ENCODE measurements around the gene FYN.

DNA sequence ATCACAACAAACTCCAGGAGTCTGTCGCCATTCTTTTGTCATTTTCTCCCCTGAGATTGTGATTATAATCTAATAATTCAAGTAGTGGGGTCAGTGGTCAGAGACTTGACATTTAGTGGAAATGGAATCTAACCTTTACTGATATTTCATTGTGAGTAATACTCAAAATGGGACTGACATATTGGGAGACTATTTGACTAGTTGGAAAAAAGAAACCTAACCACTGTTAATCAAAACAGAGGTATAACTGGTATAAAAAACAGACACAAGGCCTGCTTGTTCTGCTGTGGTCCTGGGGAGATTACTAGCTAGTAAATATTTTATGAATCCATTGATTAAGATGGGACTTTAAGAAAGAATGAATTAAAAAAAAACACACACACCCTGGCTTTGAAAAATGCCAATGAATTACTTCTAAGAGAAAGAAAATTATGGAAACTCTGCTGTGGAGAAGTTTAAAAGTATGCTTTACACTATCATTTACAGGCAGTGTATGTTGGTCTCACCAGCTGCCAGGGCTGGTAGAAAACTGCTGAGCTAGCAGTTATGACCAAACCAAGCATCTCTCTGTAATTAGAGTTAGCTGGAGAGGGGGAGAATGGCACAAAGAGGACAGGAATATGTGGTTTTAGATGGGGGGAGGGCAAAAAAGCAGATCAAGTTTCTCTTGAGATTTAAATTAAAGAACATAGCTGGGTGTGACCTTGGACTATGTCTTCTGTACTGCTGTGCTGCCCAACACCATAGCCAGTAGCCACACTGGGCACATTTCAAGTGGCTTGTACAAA lies 103.7 kb downstream of the FYN start:
- TF ChIP-seq CTCF (IDR thresholded peaks at IDR 0.05; ENCODE audit: low read depth, low read length, poor library complexity, severe bottlenecking) (no peak), EZH2phosphoT487 (IDR thresholded peaks at IDR 0.05; ENCODE audit: borderline replicate concordance, low read length) (no peak)

Measured in DOHH2 (cell line).